IMR-90 (cell line): Measurements from ENCODE around the gene CST11.

ENCODE experiments used
- CHD1 ChIP-seq: IDR thresholded peaks from 2 replicates; pipeline ENCODE4 v1.6.1; 2012; ENCODE audit warnings: low read depth, low read length, improper control_type of control experiment
- RAD21 ChIP-seq: IDR thresholded peaks from 2 replicates; pipeline ENCODE4 v1.6.1; 2012; ENCODE audit warnings: low read length, improper control_type of control experiment

- TF ChIP-seq CHD1 = no peak
- no peak for TF ChIP-seq RAD21
Observed at GRCh38 chr20:23459461-23460150, 6.9 kb upstream of the CST11 start.
